K562 (cell line): ENCODE data around the gene NUTF2. TPM values are rescaled to one million over a fixed set of nuclear protein-coding genes. Genes with fewer than 3 reads are reported as not detected.

Experiments used
- CBX8 ChIP-seq: fragments of 200-600 bp; sonication (generic); IDR thresholded peaks from 2 replicates; pipeline ENCODE4 v1.6.1; 2012; ENCODE audit warnings: borderline replicate concordance, mixed run types, low read depth, mild to moderate bottlenecking, moderate library complexity, mixed read lengths, low read length, control low read depth, inconsistent platforms; ENCODE audit not compliant: poor library complexity, severe bottlenecking; ENCODE audit errors: extremely low read depth
- KDM5B ChIP-seq: fragments of 200-600 bp; sonication (generic); IDR thresholded peaks from 2 replicates; pipeline ENCODE4 v1.6.1; 2012; ENCODE audit warnings: low read depth, mild to moderate bottlenecking, moderate library complexity, low read length, control low read depth, inconsistent platforms; ENCODE audit not compliant: insufficient replicate concordance
- KHSRP ChIP-seq: fragments of 450-650 bp; IDR thresholded peaks from 2 replicates; pipeline ENCODE4 v1.6.1; 2017
- MYBL2 ChIP-seq, 2 experiments: fragments of 450-650 bp in 1 of 2; sonication (generic) in 1 of 2; formaldehyde crosslinking in 1 of 2; IDR thresholded peaks; 2 replicates each; pipeline versions ENCODE4 v1.6.1 to v1.8.1; 2017 to 2022; ENCODE audit warnings: borderline replicate concordance in 1 of 2, inconsistent platforms in 1 of 2, low read depth in 1 of 2, mild to moderate bottlenecking in 1 of 2, missing genetic modification reagents in 1 of 2, moderate library complexity in 1 of 2
- NELFE ChIP-seq: IDR thresholded peaks from 2 replicates; pipeline ENCODE4 v1.6.1; 2011; ENCODE audit warnings: mild to moderate bottlenecking; ENCODE audit not compliant: insufficient read depth, insufficient read length
- NFIC ChIP-seq: fragments of 450-650 bp; IDR thresholded peaks from 2 replicates; pipeline ENCODE4 v1.6.1; 2017; ENCODE audit warnings: mild to moderate bottlenecking, inconsistent platforms
- POLR2B ChIP-seq: fragments of 450-650 bp; IDR thresholded peaks from 2 replicates; pipeline ENCODE4 v1.6.1; 2018; ENCODE audit warnings: low read depth; ENCODE audit not compliant: partially characterized antibody
- SREBF2 ChIP-seq: sonication (generic); formaldehyde crosslinking; IDR thresholded peaks from 2 replicates; pipeline ENCODE4 v1.4.0; 2020; ENCODE audit warnings: mild to moderate bottlenecking, missing genetic modification reagents
- TRIM24 ChIP-seq, 2 experiments: fragments of 450-650 bp; IDR thresholded peaks; 2 replicates each; pipeline ENCODE4 v1.6.1; 2016
- ZNF232 ChIP-seq: sonication (generic); formaldehyde crosslinking; IDR thresholded peaks from 2 replicates; pipeline ENCODE4 v1.8.0; 2022; ENCODE audit warnings: mild to moderate bottlenecking, missing genetic modification reagents
- ZNF263 ChIP-seq: sonication (generic); formaldehyde crosslinking; IDR thresholded peaks from 2 replicates; pipeline ENCODE4 v1.8.0; 2022; ENCODE audit warnings: mild to moderate bottlenecking, missing genetic modification reagents, borderline replicate concordance
- ZNF274 ChIP-seq: IDR thresholded peaks from 2 replicates; pipeline ENCODE4 v1.6.1; 2011; ENCODE audit warnings: low read depth, mild to moderate bottlenecking, low read length, moderate library complexity, borderline replicate concordance
- ZNF436 ChIP-seq: fragments of 250-450, 450-650 bp; sonication (Bioruptor Pico); formaldehyde crosslinking; IDR thresholded peaks from 2 replicates; pipeline ENCODE4 v1.7.0; 2020; ENCODE audit warnings: mild to moderate bottlenecking
- ZNF589 ChIP-seq: fragments of 200-800 bp; sonication (Bioruptor generic); IDR thresholded peaks from 2 replicates; pipeline ENCODE4 v1.6.1; 2016; ENCODE audit warnings: low read depth, missing genetic modification characterization, missing compliant biosample characterization
- polyA plus RNA-seq, 8 experiments: library from polyadenylated mRNA; depleted of rRNA in 4 of 8; stranded (reverse) in 5 of 8; unstranded in 3 of 8; fragments of >200 nt; fragmentation: Nextera tagmentation in 2 of 8; fragmentation: Illumina TruSeq in 1 of 8; extraction: Ambion mirVana in 2 of 8; extraction: Trizol in 1 of 8; gene quantifications; 2 replicates each; pipeline versions ENCODE4 v1.2.1 to v1.2.3, GENCODE V29; 2011 to 2014; ENCODE audit warnings: inconsistent platforms in 1 of 8, missing spikeins in 1 of 8
- total RNA-seq, 7 experiments: library from RNA; depleted of rRNA in 6 of 7; stranded (reverse); fragments of >200 nt in 6 of 7; fragmentation: Illumina TruSeq in 2 of 7; extraction: Trizol in 2 of 7; gene quantifications; 2 replicates each; pipeline versions ENCODE4 v1.2.1 to v1.2.3, GENCODE V29; 2011 to 2021; ENCODE audit warnings: low replicate concordance in 1 of 7
- TF ChIP-seq, protein P1 (sequence below): sonication (generic); formaldehyde crosslinking; IDR thresholded peaks from 2 replicates; pipeline ENCODE4 v1.8.1; 2023; ENCODE audit warnings: mild to moderate bottlenecking, missing genetic modification reagents, moderate library complexity
- TF ChIP-seq, protein P2 (sequence below), 2 experiments: fragments of 450-650 bp; conservative IDR thresholded peaks; 2 replicates each; pipeline ENCODE4 v1.6.1; 2017; ENCODE audit warnings: mild to moderate bottlenecking in 2 of 2, moderate library complexity in 2 of 2
- TF ChIP-seq, protein P3 (sequence below): fragments of 250-450 bp; sonication (Bioruptor Pico); IDR thresholded peaks from 2 replicates; pipeline ENCODE4 v1.5.0; 2022; ENCODE audit warnings: mild to moderate bottlenecking
- TF ChIP-seq, protein P4 (sequence below): sonication (generic); formaldehyde crosslinking; IDR thresholded peaks from 2 replicates; pipeline ENCODE4 v1.8.0; 2022; ENCODE audit warnings: missing genetic modification reagents, mild to moderate bottlenecking, moderate library complexity, borderline replicate concordance

The NUTF2 gene
- total and polyA plus RNA-seq, 9 of the 15 experiments (the other 6 are each of a cell fraction or from before 2014, with no cell fraction given) = 106 to 248 (median 147) TPM

DNA sequence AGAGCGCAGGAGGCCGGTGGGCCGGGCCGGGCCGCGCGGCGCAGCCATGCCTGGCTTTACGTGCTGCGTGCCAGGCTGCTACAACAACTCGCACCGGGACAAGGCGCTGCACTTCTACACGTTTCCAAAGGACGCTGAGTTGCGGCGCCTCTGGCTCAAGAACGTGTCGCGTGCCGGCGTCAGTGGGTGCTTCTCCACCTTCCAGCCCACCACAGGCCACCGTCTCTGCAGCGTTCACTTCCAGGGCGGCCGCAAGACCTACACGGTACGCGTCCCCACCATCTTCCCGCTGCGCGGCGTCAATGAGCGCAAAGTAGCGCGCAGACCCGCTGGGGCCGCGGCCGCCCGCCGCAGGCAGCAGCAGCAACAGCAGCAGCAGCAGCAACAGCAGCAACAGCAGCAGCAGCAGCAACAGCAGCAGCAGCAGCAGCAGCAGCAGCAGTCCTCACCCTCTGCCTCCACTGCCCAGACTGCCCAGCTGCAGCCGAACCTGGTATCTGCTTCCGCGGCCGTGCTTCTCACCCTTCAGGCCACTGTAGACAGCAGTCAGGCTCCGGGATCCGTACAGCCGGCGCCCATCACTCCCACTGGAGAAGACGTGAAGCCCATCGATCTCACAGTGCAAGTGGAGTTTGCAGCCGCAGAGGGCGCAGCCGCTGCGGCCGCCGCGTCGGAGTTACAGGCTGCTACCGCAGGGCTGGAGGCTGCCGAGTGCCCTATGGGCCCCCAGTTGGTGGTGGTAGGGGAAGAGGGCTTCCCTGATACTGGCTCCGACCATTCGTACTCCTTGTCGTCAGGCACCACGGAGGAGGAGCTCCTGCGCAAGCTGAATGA, 4.0 kb upstream of the NUTF2 start (continued):
- TF ChIP-seq ZNF232 (CRISPR knock-in tag) (no peak), NELFE (no peak), ZNF263 (CRISPR knock-in tag) (0 out of 2 replicates have a peak, but pooled peaks have one; percentile 30), CBX8 (no peak), KDM5B (peak; percentile 6), ZNF436 (CRISPR knock-in tag) (no peak), TRIM24 (IDR thresholded peaks at IDR 0.05) (no peak), ZNF589 (no peak), POLR2B (no peak), ZNF274 (no peak), KHSRP (no peak), MYBL2 (IDR thresholded peaks at IDR 0.05; ENCODE audit: low read depth) (no peak), MYBL2 (CRISPR knock-in tag; IDR thresholded peaks at IDR 0.05; ENCODE audit: borderline replicate concordance) (no peak), NFIC (peak; percentile 56), SREBF2 (no peak)
- TF ChIP-seq, protein P1, sequence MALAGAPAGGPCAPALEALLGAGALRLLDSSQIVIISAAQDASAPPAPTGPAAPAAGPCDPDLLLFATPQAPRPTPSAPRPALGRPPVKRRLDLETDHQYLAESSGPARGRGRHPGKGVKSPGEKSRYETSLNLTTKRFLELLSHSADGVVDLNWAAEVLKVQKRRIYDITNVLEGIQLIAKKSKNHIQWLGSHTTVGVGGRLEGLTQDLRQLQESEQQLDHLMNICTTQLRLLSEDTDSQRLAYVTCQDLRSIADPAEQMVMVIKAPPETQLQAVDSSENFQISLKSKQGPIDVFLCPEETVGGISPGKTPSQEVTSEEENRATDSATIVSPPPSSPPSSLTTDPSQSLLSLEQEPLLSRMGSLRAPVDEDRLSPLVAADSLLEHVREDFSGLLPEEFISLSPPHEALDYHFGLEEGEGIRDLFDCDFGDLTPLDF (CRISPR knock-in tag) = no peak
- TF ChIP-seq, protein P2, sequence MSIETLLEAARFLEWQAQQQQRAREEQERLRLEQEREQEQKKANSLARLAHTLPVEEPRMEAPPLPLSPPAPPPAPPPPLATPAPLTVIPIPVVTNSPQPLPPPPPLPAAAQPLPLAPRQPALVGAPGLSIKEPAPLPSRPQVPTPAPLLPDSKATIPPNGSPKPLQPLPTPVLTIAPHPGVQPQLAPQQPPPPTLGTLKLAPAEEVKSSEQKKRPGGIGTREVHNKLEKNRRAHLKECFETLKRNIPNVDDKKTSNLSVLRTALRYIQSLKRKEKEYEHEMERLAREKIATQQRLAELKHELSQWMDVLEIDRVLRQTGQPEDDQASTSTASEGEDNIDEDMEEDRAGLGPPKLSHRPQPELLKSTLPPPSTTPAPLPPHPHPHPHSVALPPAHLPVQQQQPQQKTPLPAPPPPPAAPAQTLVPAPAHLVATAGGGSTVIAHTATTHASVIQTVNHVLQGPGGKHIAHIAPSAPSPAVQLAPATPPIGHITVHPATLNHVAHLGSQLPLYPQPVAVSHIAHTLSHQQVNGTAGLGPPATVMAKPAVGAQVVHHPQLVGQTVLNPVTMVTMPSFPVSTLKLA (conservative IDR thresholded peaks at IDR 0.05) = no peak
- TF ChIP-seq, protein P3, sequence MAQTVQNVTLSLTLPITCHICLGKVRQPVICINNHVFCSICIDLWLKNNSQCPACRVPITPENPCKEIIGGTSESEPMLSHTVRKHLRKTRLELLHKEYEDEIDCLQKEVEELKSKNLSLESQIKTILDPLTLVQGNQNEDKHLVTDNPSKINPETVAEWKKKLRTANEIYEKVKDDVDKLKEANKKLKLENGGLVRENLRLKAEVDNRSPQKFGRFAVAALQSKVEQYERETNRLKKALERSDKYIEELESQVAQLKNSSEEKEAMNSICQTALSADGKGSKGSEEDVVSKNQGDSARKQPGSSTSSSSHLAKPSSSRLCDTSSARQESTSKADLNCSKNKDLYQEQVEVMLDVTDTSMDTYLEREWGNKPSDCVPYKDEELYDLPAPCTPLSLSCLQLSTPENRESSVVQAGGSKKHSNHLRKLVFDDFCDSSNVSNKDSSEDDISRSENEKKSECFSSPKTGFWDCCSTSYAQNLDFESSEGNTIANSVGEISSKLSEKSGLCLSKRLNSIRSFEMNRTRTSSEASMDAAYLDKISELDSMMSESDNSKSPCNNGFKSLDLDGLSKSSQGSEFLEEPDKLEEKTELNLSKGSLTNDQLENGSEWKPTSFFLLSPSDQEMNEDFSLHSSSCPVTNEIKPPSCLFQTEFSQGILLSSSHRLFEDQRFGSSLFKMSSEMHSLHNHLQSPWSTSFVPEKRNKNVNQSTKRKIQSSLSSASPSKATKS = no peak
- TF ChIP-seq, protein P4, sequence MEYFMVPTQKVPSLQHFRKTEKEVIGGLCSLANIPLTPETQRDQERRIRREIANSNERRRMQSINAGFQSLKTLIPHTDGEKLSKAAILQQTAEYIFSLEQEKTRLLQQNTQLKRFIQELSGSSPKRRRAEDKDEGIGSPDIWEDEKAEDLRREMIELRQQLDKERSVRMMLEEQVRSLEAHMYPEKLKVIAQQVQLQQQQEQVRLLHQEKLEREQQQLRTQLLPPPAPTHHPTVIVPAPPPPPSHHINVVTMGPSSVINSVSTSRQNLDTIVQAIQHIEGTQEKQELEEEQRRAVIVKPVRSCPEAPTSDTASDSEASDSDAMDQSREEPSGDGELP (CRISPR knock-in tag) = peak; percentile 49; the same call in 1 of the 2 replicates
